Mesodermal cell (in vitro differentiated cells): ENCODE data around the gene PDZD2.
"Not testable (repeated sequence)": the region's sequence is repeated elsewhere in the genome, so short reads cannot be mapped to it uniquely, and the experiment has no call there.

ENCODE experiments used
- H3K27ac ChIP-seq: 2 replicates; pipeline ENCODE4 v1.7.0; 2013; ENCODE audit warnings: mild to moderate bottlenecking, low read depth, low read length, moderate library complexity; ENCODE audit not compliant: severe bottlenecking
- H3K36me3 ChIP-seq: 2 replicates; pipeline ENCODE4 v1.7.1; 2013; ENCODE audit warnings: mild to moderate bottlenecking, low read length, moderate library complexity; ENCODE audit not compliant: control insufficient read depth, insufficient read depth
- H3K4me1 ChIP-seq: one replicate; pipeline ENCODE4 v1.7.1; 2013; ENCODE audit warnings: mild to moderate bottlenecking, low read length; ENCODE audit not compliant: insufficient read depth, control insufficient read depth, poor library complexity, severe bottlenecking
- H3K4me3 ChIP-seq: 2 replicates; pipeline ENCODE4 v1.7.0; 2013; ENCODE audit warnings: low read length, control low read depth, mild to moderate bottlenecking; ENCODE audit not compliant: insufficient read depth, poor library complexity, severe bottlenecking; ENCODE audit errors: extremely low read depth
- H3K9me3 ChIP-seq: 2 replicates; pipeline ENCODE4 v1.7.1; 2013; ENCODE audit warnings: mild to moderate bottlenecking, low read length, moderate library complexity; ENCODE audit not compliant: control insufficient read depth
- WGBS, 2 experiments: methylation state at CpG; one replicate each; pipeline ENCODE4 v1.1.5; 2013; ENCODE audit warnings: missing lambda C conversion rate in 2 of 2; ENCODE audit not compliant: insufficient coverage in 2 of 2; 5-methylcytosine and 5-hydroxymethylcytosine counted together

PDZD2 gene

DNA sequence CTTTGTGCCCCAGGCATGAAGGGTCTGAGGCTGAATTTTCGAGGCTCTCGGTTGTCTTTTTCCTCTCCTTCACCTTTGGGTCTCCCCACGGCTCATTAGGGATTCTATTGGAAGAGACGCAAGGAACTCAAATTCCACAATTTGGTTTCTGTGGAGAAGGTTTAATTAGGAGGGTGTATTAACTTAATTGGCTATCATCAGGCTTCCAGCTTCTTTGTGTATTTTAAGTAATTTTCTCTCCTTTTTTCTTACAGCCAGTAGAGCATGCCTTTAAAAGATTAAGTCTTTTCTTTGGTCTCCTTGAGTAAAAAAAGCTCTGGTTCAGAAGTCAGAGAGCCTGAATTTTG is 115.4 kb downstream of the PDZD2 start:
- Histone ChIP-seq H3K27ac (no peak overlapping the region), H3K9me3 (no peaks in the 10 kb centered on the region), H3K4me3 (no peak overlapping the region), H3K36me3 (no peaks in the 10 kb centered on the region), H3K4me1 (no peaks in the 10 kb centered on the region)
- WGBS, 2 experiments, result 100% methylated on average over 2 of the region's 4 CpGs; no CpG with 5 or more reads in 1 of the 2 experiments

DNA sequence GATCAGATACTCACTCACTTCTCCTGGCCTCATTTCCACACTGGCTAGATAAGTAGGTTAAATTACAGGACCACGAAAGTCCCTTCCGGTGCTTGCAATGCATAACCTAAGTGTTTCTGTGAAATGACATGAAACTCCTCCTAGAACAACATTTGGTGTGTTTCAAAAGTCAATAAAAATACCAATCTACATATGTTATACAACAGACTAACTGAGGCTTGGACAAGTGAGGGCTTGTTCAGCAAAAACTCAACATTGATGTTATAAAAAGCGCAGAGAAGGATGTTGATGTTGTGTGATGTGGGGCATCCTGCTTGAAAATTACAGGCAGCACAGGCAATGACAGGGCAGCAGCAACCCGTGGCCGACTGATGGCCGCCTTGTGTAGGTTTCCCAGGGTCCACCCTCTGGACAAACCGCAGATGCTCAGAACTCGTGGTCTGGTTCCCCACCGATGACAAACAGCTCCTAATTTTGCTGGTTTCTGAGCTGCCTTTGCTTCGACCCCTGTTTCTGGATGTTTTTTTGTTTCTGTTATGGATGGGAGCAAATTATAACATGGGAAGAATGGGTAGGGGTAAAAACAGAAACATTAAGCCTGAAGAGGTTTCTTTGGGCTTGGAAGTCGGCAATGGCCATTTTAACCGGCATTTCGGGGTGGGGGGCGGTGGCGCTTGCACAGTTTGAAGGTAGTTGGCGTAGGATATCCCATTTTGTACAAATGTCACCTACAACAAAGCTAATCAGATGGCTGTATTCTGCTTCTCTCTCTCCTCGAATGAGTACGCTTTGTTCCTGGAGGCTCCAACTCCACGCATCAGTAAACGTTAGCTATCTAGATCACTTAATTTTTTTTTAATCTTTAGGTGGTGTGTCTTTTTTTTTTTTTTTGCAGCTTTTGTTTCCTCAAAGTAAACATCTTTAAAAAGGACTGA is 116.1 kb downstream of the PDZD2 start:
- WGBS, 2 experiments, result 88 to 91% methylated on average over 12 to 15 of the region's 20 CpGs
- H3K4me1 ChIP-seq, result no peaks in the 10 kb centered on the region
- no peaks in the 10 kb centered on the region for H3K9me3 ChIP-seq
- H3K4me3 ChIP-seq, result no peak overlapping the region
- no peaks in the 10 kb centered on the region for H3K36me3 ChIP-seq
- H3K27ac ChIP-seq, result no peak overlapping the region

DNA sequence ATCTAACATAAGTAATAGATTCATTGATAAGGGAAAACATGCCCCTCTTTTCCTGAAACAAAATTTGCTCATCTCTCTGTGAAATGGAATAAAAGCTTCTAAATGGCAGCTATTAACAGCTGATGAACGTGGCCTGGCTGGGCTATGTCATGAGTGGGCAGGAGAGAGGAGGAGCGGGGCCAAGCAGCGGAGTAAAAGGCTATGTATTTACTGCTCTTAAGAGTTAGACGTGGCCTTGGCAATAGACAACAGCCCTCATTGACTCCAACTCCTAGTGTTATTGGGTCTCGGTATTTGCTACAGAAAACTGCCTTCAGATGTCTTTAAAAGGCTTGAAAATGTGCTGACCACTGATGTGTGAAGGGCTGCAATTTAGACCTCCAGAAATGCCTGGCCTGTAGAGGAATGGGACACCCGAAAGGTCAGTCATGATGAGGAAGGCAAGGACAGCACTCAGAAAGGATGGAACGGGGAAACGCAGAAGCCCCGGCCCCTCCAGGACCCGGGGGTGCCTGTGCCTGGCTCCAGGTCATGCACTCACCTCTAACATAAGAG is 116.8 kb downstream of the PDZD2 start:
- Histone ChIP-seq H3K9me3 (no peaks in the 10 kb centered on the region), H3K4me3 (no peak overlapping the region), H3K4me1 (no peaks in the 10 kb centered on the region), H3K27ac (no peak overlapping the region), H3K36me3 (no peaks in the 10 kb centered on the region)
- WGBS, 2 experiments, result 83 to 86% methylated on average over 8 to 9 of the region's 10 CpGs

DNA sequence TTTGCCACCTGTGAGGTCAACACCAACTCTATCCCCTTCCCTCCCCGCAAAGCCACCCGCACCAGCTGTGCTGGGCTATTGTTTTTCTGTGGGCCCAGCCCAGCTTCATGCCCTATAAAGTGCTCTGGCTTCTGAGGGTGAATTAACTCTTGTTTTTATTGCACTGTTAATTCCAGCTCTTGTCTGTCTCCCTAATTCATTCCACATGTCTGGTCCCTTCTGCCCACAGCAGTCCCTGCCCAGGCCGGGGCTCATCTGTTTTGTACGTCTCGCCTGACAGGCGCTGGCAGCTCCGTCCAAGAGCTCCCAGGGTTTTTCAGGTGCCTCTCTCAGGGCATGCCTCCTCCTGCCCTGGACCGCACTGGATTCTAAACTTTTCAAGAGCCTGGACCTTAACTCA is 118.9 kb downstream of the PDZD2 start:
- H3K4me1 ChIP-seq, result no peaks in the 10 kb centered on the region
- no peaks in the 10 kb centered on the region for H3K36me3 ChIP-seq
- WGBS, 2 experiments, result 89 to 91% methylated on average over 7 of the region's 8 CpGs
- no peak overlapping the region for H3K27ac ChIP-seq
- H3K9me3 ChIP-seq, result no peaks in the 10 kb centered on the region
- H3K4me3 ChIP-seq, result no peak overlapping the region

DNA sequence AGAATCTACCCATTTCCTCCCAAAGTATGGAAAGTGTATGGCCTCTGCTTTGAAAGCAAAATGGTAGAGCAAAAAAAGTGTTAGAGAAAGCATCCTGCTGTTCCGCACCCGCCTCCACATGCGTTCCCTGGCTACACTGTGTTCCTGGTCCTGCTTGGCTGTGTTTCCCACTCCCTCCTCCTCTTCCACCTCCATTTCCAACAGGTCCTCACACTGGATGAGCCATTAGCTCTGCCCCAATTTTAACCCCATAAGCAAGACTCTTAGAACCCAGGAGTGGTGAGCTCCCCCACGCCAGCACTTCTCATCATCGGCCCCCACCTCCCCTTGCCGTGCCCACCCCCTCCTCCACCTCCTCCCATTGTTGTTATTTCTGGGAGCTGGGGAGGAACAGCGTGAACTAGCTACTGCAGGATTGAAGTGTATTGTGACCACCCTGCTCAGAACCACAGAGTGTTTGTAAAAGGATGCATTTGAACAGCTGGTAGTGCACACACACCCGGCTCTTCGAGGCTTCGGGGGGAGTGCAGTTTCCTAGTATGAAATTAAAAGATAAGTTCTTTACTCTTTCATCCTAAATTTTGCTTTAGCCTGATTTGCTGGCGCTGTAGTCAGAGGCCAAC is 120.0 kb downstream of the PDZD2 start:
- Histone ChIP-seq H3K36me3 (no peaks in the 10 kb centered on the region), H3K9me3 (no peaks in the 10 kb centered on the region), H3K4me3 (no peak overlapping the region), H3K4me1 (no peaks in the 10 kb centered on the region), H3K27ac (no peak overlapping the region)
- WGBS, 2 experiments, result 88 to 95% methylated on average over 3 to 6 of the region's 11 CpGs

DNA sequence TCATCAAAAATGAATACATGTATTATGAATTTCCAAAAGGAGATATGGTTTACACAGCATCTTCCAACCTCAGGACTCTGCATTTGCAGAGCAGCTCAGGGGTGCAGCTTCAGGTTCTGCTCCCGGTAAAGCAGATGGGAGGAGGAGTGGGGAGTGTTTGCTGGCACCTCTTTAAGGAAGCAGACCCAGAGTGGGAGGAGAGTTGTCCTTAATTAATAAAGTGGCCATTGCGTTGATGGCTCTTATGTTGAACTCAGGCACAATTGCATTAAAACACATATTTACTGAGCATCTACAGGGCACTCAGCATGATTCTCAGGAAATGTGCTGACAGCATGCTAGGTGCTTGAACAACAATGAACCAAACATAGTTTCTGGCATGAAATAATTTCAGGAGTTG is 121.0 kb downstream of the PDZD2 start:
- Histone ChIP-seq H3K4me1 (no peaks in the 10 kb centered on the region), H3K27ac (no peak overlapping the region), H3K36me3 (no peaks in the 10 kb centered on the region), H3K9me3 (no peaks in the 10 kb centered on the region), H3K4me3 (no peak overlapping the region)
- 100% methylated on average over 1 of the region's 2 CpGs for WGBS, 2 experiments

DNA sequence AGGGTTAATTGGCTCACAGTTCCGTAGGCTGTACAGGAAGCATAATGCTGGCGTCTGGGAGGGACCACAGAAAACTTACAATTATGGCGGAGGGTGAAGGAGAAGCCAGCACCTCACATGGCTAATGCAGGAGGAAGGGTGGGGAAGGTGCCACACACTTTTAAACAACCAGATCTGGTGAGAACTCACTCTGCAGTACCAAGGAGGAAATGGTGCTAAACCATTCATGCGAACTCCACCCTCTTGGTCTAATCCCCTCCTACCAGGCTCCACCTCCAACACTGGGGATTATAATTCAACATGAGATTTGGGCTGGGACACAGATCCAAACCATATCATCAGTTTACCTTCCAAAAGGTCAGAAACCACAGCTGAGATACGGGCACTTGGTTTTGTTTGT is 122.9 kb downstream of the PDZD2 start:
- Histone ChIP-seq H3K9me3 (no peaks in the 10 kb centered on the region), H3K4me3 (no peak overlapping the region), H3K27ac (no peak overlapping the region), H3K36me3 (no peaks in the 10 kb centered on the region), H3K4me1 (no peaks in the 10 kb centered on the region)
- 90 to 96% methylated on average over 2 to 4 of the region's 5 CpGs for WGBS, 2 experiments

DNA sequence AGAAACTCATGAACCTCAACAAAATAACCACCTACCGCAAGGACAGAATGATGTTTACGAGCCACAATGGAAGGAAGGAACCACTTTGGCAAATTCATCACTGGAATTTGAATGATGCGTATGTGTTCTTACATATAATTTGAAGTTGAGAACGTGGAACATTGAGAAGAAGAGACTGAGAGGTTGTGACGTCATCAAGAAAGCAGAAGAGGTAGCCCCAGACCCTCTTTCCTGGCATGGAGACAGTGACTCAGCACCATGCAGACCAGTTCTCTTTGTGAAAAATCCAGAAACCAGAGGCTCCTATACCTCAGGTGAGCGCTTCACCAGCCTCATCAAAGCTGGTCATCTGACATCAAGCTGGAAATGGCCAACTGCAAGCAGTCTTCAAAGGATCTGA is 124.5 kb downstream of the PDZD2 start:
- Histone ChIP-seq H3K4me1 (no peaks in the 10 kb centered on the region), H3K4me3 (no peak overlapping the region), H3K36me3 (no peaks in the 10 kb centered on the region), H3K27ac (no peak overlapping the region), H3K9me3 (no peaks in the 10 kb centered on the region)
- whole genome bisulfite sequencing, 2 experiments, result 98% methylated on average over 4 to 5 of the region's 6 CpGs

DNA sequence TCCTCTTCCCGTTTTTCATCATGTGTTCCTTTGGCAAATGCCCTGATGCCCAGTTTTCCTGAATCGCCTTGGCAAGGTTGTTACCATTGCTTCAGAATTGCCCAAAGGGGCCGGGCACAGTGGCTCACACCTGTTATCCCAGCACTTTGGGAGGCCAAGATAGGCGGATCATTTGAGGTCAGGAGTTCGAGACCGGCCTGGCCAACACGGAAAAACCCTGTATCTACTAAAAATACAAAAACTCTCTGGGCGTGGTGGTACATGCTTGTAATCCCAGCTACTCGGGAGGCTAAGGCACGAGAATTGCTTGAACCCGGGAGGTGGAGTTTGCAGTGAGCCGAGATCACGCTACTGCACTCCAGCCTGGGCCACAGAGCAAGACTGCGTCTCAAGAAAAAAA is 125.8 kb downstream of the PDZD2 start:
- H3K4me3 ChIP-seq, H3K9me3 ChIP-seq, H3K36me3 ChIP-seq, H3K4me1 ChIP-seq, H3K27ac ChIP-seq: not testable (repeated sequence)
- 83% methylated on average over 12 to 13 of the region's 14 CpGs for WGBS, 2 experiments

DNA sequence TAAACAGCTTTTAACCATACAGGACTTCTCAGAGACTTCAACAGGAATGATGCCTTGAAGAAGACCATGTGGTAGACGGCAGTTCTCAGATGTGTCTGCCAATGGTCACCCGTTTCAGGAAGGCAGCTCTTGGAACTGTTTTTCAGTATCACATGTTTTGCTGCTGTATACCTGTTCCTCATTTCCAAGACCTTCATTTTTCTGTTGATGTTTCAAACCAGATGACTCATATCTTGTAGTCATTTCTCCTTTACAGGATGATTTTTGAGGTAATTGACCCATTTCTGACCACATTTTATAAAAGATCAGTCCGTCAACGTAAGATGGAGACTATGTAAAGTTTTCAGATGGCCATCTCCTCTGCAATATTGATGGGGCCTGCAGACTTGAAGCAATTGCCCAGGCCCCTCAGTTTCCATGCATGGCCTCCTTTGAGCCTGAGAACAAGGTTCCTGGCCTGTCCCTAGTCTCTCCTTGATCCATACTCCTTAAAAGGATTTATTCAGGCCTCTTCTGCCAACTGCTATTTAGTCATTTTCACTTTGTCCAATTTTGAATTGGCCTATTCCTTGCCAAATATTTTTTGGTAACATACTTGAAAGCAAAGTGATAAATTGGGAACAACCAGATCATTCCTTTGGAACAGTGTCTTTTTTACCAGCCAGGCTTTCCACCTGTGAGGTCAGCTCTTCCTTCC is 128.6 kb downstream of the PDZD2 start:
- H3K9me3 ChIP-seq, result no peaks in the 10 kb centered on the region
- H3K4me3 ChIP-seq, result no peak overlapping the region
- 87 to 94% methylated on average over 2 to 3 of the region's 4 CpGs for WGBS, 2 experiments
- no peaks in the 10 kb centered on the region for H3K36me3 ChIP-seq
- no peak overlapping the region for H3K27ac ChIP-seq
- H3K4me1 ChIP-seq, result no peaks in the 10 kb centered on the region
